Suppressor macrophage (primary cell): ENCODE measurements around the gene SYNPO2.
A peak's percentile ranks its signal among the peaks of the same experiment; 100 is the strongest.

Experiments
- DNase-seq, 4 experiments: peaks; one replicate each; pipeline ENCODE4 v3.0.0-alpha.2; 2020 to 2022

The SYNPO2 gene

DNA sequence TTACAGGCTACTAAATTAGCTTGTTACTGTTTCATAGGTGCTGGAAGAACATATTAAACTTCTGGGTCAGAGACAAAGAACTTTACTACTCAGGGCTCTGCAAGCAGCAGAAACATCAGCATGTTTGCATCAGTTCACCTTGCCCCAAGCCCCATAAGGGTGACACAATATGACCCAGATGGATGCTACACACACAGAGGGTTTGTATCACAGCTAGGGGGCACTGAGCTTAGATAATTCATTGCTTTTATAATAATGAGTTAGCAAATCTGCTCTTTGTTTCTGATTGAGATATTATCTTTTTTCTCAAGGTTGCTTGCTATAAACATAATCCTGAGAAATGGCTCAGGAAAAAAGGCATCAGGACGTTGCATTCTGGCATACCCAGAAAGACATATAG lies 4.8 kb upstream of the SYNPO2 start:
- DNase-seq = no peak

DNA sequence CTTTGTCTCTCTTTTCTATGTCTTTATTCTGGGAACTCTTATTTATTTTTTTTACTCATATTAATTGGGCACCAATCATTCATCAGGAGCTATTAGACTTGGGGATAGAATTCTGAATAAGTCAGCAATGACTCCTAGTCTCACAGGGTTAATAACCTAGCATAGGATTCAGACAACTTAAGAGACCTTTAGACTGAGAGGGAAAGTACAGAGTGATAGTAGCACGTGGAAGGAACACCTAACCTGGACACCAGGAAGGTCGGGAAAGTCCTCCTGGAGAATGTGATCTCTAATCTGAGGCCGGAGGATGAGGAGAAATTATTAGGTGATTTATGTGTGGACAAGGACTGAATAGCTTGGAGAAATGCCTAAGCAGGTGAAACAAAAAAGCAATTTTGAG lies 3.9 kb upstream of the SYNPO2 start:
- no peak for DNase-seq

- no peak for DNase-seq
Measured at GRCh38 chr4:118889312-118889691, 648 bp downstream of the SYNPO2 start.

- DNase-seq = no peak
Measured at GRCh38 chr4:118894034-118894433, 5.4 kb downstream of the SYNPO2 start.

DNA sequence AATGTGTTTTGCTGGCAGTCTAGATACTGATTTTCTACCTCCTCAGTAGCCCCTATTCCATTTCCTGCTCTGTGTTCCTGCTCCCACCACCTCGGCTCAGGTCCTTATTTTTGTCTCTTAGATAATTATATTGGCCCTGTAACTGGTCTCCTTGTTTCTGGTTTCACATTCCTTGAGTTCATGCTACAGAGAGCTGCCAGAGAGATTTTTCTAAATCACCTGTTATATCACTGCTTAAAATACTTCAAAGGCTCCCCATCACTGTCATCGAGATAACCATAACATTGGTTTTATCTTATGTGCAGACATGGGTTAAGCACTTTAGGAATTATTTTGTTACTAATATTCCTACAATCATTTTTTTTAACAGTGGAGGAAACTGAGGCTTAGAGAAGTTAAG lies 9.6 kb downstream of the SYNPO2 start:
- DNase-seq = no peak

DNA sequence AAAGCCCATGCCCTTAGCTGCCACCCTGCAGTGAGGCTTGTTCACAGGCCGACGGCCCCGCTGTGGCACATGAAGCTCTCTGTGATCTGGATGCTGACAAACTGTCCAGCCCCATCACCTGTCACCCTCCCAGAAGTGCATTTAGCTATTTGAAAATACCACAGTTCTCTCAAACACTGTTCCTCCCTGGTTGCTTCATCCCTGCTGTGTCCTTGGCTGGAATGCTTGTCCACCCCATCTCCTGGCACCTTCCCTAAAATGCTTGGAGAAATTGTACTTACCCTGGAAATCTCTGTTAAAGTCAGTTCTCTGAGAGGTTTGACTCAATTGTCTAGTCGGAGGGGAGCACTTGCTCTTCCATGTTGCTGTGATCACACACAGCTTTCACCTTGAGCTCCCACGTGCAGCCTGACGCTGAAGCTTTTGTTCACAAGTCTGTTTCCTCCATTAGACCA lies 10.1 kb downstream of the SYNPO2 start:
- DNase-seq = no peak

DNA sequence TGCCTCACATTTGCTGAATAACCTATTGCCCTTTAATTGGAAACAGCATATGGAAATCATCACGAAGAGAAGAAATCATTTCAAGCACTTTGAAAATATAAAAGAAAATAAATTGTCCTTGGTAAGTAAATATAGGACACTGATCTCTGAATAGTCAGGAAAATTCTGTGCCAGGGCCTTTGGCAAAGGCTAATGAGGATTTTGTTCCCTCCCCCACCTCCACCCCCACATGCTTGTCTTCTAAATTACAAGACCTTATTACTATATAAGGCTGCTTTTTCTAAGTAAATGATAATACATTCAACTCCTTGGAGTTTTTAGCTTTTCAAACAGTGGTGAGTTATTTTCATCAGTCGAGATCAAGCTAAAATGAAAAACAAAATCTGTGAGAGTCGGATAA lies 15.8 kb downstream of the SYNPO2 start:
- DNase-seq = no peak

DNA sequence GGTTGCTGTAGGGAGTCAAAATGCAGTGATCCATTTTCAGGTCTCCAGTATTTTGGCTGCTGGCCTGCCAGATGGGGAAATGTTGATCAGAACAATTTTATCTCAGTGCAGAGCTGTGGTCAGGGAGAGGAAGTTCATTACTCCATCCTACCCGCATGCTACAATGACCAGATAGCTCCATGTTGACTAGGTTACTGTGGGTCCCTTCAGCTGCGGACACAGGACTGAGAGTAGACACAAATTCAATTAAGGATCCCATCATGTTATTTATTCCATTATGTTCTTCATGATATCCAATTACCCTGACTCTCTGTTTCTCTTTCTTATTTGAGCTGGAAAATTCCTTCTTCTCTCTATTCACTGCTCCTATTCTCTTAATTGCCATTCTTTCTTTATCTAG lies 16.3 kb downstream of the SYNPO2 start:
- peak; percentile 30 to 57 (median 37) for DNase-seq

DNA sequence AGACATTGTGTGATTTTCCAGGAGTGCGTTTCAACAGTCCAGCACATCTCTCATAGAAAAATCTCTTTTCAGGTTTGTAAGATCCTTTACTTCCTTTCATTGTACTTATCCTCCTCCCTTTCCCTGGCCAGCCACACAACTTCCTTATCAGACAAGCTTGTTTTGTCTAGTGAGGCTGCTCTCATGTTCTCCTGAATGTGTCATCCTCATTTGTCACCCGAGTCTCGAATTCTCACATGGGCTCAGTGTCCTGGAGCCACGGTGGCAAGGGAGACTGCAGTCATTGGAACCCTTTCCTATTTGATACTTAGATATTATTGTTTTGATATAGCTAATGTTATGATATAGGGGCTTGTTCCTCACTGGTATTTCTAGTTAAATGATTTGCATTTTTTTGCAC lies 16.9 kb downstream of the SYNPO2 start:
- peak; percentile 19 to 51 (median 28) for DNase-seq

- DNase-seq = no peak
Measured at GRCh38 chr4:118909173-118909956, 20.7 kb downstream of the SYNPO2 start.

- no peak for DNase-seq
Measured at GRCh38 chr4:118910221-118910620, 21.6 kb downstream of the SYNPO2 start.

GRCh38 chr4:118911238-118911703 lies 22.6 kb downstream of the SYNPO2 start:
- DNase-seq = no peak

DNA sequence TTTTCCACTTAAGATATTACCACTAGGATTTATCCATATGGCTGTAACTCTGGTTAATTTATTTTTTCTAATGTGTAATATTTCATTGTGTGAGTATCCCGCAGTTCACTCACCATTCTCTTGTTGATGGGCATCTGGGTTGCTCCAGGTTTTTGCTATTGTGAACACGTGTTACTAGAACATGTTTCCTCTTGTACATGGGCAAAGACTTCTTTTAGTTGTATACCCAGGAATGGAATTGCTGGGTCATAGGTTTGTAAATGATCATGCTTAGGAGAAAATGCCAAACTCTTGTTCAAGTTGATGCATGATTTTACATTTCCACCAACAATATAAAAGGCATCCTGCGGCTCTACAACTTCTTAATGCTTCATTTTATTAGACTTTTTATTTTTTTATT lies 26.8 kb downstream of the SYNPO2 start:
- no peak for DNase-seq

GRCh38 chr4:118916691-118917289 lies 28.1 kb downstream of the SYNPO2 start:
- no peak for DNase-seq

- no peak for DNase-seq
Measured at GRCh38 chr4:118917582-118917981, 28.9 kb downstream of the SYNPO2 start.

GRCh38 chr4:118918388-118918787 lies 29.7 kb downstream of the SYNPO2 start:
- DNase-seq = no peak

DNA sequence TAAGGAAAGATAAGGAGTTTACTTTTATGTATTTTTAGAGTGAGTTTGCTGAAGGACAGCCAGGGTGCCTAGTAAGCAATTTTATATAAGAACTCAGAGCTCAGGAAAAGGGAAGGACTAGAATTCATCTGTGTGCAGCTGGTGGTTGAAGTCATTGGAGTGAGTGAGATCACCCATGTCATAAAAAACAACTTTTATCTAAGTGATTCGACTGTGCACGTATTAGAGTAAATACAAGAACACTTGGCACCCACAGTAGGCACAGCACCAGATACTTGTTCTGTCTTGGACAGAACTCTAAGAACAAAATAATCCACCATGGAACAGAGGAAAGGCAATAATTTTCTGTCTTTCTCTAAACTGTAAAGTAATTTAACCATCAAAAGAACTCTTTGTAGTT lies 31.6 kb downstream of the SYNPO2 start:
- DNase-seq = peak in 2 of 4 experiments; percentile 21 to 30

DNA sequence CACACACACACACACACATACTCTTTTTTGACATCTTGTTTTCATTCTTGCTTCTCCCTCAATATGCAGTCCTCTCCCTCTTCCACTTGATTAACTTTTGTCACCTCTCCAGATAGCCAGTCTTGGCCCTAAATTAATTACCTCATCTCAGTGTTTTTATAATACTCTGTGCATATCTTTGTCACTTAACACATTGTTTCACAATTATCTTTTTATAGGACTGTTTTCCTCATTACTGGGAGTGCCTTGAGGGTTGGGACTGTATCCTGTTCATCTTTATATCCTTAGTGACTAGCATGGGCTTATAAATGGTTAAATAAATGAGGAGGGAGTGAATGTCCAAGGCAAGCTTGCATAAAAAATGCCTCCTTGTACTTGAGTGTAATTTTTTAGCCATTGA lies 33.1 kb downstream of the SYNPO2 start:
- no peak for DNase-seq

DNA sequence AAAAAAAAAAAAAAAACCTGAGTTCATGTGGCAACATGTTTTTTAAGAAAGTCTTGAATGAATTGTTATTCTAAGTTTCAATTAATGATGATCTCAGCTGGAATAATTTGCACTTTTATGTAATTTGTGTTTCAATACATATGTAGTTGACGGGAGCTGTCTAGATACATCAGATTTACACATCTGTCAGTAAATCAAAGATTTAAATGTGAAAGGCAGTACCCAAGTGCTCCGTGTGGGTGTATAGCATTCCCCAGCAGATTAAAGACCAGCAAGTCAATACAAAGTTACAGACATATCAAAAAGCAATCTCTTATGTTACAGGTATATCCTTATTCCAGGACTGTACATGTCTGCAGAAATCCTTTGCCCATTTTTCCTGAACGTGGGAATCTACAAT lies 35.2 kb downstream of the SYNPO2 start:
- DNase-seq = no peak

DNA sequence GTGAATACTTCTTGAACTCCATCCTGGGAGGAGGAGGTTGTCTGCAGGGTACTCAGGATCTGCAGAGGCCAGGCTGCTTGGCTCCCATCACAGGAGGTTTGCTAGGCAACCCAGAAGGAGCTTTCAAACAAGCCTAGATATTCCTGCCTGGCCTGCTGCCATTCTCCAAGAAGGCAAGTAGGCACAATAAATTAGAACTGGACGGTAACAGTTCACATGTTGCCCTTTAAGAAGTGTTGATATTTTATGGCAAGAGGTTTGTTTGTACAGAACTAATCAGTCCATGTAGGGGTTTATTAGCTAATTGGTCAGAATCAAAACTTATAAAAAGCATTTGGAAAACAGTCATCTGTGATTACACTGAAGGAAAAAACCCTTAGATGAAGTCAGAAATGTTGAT lies 39.3 kb downstream of the SYNPO2 start:
- no peak for DNase-seq

DNA sequence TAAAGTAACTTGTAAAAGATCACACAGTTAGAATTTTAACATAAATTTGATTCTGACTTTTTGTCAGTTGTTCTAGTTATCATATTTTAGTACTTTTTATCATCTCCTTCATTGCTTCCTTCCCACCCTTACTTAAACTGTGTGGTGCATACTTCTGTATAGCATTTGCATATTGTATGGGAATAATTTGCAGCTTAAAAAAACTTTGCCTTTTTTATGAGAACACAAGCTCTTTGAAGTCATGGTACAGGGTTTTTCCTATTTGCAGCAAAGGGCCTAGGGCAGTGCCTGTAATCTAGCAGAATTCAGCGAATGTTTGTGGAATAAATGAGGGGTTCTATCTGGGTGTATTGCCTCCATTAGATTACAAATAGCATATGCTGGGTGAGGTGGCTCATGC lies 41.6 kb downstream of the SYNPO2 start:
- DNase-seq = no peak

GRCh38 chr4:118931786-118932185 lies 43.1 kb downstream of the SYNPO2 start:
- no peak for DNase-seq

GRCh38 chr4:118935819-118936218 lies 47.2 kb downstream of the SYNPO2 start:
- DNase-seq = peak in 3 of 4 experiments; percentile 6 to 39 (median 33)

- DNase-seq = no peak
Measured at GRCh38 chr4:118936406-118936805, 47.8 kb downstream of the SYNPO2 start.
